ENCODE results near the gene KCNT1.
"Not testable (repeated sequence)": the region's sequence is repeated elsewhere in the genome, so short reads cannot be mapped to it uniquely, and the experiment has no call there.

The KCNT1 gene

DNA sequence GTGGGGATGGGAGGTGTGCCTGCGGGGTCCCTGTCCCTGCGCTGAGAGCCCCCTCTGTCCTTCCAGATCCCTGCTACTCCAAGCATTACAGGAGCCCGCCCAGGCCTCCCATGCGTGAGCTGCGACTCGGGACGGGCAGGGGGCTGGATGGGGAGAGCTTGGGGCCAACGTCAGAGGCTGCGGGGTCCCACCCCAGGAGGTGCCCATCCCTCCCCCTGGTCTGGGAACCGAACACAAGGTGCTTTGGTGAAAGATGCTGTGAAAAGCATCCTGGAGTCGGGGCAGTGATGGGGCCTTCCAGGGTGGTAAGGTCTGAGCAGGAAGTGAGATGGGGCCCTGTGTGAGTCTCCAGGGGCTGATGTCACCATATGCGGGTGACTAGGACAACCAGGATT is 36.2 kb upstream of the KCNT1 start:
- H3K4me1 ChIP-seq (ENCODE audit: control insufficient read depth, insufficient read depth, low read length) = no peaks in the 10 kb centered on the region
- no peak overlapping the region for H3K4me3 ChIP-seq (ENCODE audit: low read length)
- no peaks in the 10 kb centered on the region for H3K27me3 ChIP-seq (ENCODE audit: control insufficient read depth, insufficient read depth, low read length)
- H3K9ac ChIP-seq (ENCODE audit: low read length) = no peak overlapping the region
- no peaks in the 10 kb centered on the region for H3K36me3 ChIP-seq (ENCODE audit: control insufficient read depth, insufficient read depth, low read length)
- no peaks in the 10 kb centered on the region for H3K9me3 ChIP-seq (ENCODE audit: control insufficient read depth, low read length)

DNA sequence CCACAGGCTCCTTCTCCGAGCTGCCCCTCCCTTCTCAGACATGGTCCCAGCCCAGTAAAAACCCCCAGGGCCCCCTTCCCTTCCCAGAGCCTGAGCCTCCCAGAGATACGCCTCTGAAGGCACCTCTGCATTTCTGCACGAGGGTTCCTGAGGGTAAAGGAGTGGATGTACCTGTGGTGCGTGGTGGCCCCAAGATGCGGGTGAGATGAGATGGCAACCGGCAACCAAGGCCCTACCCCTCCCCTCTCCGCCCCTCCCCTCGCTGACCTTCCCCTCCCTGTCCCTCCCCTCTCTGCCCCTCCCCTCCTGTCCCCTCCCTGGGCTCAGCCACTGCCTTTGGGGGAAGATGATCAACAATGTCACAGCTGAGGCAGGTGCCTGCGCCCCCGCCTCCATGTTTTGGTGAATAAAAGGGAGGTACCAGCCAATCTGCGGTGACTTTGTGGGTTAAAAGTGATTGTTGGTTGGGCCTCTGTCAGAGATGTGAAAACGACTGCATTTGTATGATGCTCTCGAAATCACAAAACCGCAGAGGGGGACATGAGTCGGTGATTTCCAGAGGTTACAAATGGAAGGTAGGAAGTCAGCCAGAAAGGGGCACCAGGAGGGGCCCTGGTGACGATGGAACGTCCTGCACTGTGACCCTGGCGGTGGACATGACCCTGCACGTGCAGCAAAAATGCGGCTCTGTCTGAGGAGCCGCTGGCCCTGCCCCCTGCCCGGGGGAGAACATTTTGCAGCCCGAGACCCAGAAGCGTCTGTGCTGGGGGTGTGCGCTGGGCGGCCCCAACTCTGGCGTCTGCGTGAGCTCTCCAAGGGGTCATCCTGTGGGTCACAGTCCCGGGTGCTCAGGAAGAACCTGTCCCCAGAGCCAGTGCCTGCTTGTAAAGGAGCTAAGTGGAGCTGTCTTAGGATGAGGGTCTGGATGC is 35.2 kb upstream of the KCNT1 start:
- H3K9ac ChIP-seq (ENCODE audit: low read length) = no peak overlapping the region
- no peak overlapping the region for H3K4me3 ChIP-seq (ENCODE audit: low read length)
- no peaks in the 10 kb centered on the region for H3K9me3 ChIP-seq (ENCODE audit: control insufficient read depth, low read length)
- H3K36me3 ChIP-seq (ENCODE audit: control insufficient read depth, insufficient read depth, low read length) = no peaks in the 10 kb centered on the region
- H3K4me1 ChIP-seq (ENCODE audit: control insufficient read depth, insufficient read depth, low read length) = no peaks in the 10 kb centered on the region
- no peaks in the 10 kb centered on the region for H3K27me3 ChIP-seq (ENCODE audit: control insufficient read depth, insufficient read depth, low read length)

DNA sequence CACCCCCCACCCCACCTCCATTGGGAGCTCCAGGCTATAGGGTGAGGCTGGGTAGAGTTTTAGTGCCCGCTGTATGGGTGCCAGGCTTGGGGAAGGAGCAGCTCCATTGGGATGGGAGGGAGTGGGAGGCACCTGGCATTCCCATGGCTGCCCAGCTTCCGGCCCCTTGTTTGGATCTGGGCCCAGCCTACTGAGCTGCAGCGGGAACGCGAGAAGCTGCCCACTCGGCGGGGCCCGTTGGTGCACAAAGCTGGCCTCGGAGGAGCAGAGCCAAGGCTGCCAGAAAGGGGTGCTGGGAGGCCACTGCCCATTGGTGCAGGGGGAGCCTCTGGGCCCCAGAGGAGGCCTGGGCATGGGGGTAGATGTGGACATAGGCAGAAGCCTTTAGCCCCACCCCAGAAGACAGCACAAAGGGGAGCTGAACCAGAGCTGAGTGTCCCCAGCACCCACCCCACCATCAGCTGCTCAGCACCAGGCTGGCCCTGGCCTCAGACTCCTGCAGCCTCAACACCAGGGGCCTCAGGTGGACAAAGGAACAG is 34.5 kb upstream of the KCNT1 start:
- H3K4me1 ChIP-seq (ENCODE audit: control insufficient read depth, insufficient read depth, low read length) = no peaks in the 10 kb centered on the region
- no peak overlapping the region for H3K9ac ChIP-seq (ENCODE audit: low read length)
- no peaks in the 10 kb centered on the region for H3K27me3 ChIP-seq (ENCODE audit: control insufficient read depth, insufficient read depth, low read length)
- no peaks in the 10 kb centered on the region for H3K9me3 ChIP-seq (ENCODE audit: control insufficient read depth, low read length)
- no peaks in the 10 kb centered on the region for H3K36me3 ChIP-seq (ENCODE audit: control insufficient read depth, insufficient read depth, low read length)
- no peak overlapping the region for H3K4me3 ChIP-seq (ENCODE audit: low read length)

DNA sequence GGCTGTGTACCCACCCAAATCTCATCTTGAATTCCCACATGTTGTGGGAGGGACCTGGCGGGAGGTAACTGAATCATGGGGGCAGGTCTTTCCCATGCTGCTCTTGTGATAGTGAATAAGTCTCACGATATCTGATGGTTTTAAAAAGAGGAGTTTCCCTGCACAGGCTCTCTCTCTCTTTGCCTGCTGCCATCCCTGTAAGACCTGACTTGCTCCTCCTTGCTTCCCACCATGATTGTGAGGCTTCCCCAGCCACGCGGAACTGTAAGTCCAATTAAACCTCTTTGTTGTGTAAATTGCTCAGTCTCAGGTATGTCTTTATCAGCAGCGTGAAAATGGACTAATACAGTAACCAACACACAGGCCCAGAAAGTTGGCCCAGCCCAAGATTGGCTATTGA is 33.0 kb upstream of the KCNT1 start:
- not testable (repeated sequence) for H3K4me1 ChIP-seq (ENCODE audit: control insufficient read depth, insufficient read depth, low read length); H3K9me3 ChIP-seq (ENCODE audit: control insufficient read depth, low read length); H3K4me3 ChIP-seq (ENCODE audit: low read length); H3K27me3 ChIP-seq (ENCODE audit: control insufficient read depth, insufficient read depth, low read length); H3K9ac ChIP-seq (ENCODE audit: low read length); H3K36me3 ChIP-seq (ENCODE audit: control insufficient read depth, insufficient read depth, low read length)

DNA sequence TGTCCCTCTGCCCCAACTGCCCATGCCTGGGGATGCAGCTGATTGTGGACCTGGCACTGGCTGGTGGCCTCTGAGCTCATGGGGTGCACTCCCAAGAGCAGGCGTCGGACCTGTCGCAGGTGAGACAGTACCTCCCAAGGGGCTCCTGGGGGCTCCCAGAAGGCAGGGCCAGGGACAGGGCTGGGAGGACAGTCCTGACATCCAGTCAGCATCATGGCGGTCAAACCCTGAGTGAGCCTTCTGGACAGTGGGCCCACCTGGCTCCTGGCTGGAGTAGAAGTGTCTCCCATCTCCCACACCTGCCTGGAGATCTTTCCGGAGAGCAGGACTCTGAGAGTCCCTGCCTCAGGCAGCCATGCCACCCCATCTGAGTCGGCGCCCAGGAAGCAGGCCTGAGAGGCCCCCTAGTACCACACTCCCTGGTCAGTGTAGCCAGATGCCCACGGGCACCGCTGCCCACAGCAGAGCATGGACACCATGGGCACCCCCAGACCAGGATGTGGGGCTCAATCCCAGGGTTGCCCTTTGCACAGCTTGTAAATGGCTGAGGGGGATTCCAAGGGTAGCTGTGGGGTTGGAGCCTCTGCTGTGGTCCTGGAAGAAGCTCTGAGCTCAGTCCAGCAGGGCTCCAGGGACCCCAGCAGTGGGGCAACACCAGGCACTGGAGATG is 32.2 kb upstream of the KCNT1 start:
- Histone ChIP-seq H3K4me1 (ENCODE audit: control insufficient read depth, insufficient read depth, low read length) (no peaks in the 10 kb centered on the region), H3K9ac (ENCODE audit: low read length) (no peak overlapping the region), H3K9me3 (ENCODE audit: control insufficient read depth, low read length) (no peaks in the 10 kb centered on the region), H3K27me3 (ENCODE audit: control insufficient read depth, insufficient read depth, low read length) (no peaks in the 10 kb centered on the region), H3K36me3 (ENCODE audit: control insufficient read depth, insufficient read depth, low read length) (no peaks in the 10 kb centered on the region), H3K4me3 (ENCODE audit: low read length) (no peak overlapping the region)

DNA sequence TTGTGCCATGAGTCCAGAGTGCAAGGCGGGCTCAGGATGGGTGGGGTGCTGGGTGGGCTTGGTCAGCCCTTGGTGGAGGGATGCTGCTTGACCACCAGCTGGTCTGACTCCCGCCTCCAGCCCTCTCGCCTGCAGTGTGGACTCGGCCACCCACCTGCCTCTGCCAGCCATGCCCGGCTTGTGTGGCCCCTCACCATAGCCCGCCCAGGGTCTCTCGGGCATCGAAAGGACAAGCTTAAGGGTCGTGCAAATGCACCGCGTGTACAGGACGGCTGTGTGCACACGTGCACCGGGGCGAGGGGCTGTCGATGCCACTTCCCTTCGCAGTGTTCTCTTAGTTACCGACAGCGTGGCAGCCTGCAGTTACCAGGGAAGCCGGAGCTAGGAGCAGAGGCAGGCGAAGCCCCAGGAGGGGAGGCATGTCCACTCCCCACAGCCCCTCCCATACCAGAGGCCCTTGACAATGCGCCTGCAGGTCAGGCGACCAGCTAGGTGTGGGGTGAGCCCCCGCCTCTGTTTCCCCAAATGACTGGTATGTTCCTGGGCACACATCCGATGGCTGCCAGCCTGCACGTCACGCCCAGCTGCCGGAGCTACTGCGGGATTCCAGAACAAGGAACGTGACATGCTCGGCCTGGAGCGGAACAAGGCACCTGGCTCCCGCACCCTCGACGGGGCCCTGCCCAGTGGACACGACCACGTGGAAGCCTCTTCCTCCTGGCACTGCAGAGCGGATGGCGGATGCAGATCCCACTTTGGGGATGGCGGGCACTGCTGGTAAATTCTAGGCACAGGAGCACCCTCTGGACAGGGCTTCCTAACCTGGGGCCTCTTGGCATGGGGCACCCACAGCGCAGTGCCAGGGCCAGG is 31.0 kb upstream of the KCNT1 start:
- Histone ChIP-seq H3K9ac (ENCODE audit: low read length) (no peak overlapping the region), H3K36me3 (ENCODE audit: control insufficient read depth, insufficient read depth, low read length) (no peaks in the 10 kb centered on the region), H3K9me3 (ENCODE audit: control insufficient read depth, low read length) (no peaks in the 10 kb centered on the region), H3K4me1 (ENCODE audit: control insufficient read depth, insufficient read depth, low read length) (no peaks in the 10 kb centered on the region), H3K4me3 (ENCODE audit: low read length) (no peak overlapping the region), H3K27me3 (ENCODE audit: control insufficient read depth, insufficient read depth, low read length) (no peaks in the 10 kb centered on the region)

DNA sequence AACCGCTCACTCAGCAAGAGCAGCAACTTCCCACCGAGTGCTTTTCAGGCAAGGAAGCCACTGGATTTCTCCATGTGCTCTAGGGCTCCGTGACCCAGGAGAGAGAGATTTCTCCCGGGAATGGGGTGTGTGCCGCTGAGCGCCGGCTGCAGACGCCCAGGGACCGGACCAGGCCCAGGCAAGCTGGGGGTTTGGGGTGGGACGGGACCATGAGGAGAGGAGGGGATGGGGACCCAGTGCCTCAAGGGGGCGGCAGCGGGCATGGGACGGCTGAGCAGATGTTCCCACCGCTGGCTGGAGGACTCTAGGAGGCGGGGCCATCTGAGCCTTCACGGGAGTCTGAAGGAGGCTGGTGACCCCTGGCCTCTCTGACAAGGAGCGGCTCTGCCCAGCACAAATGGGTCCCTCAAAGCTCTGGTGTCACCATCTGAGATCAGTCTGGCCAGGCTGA is 30.4 kb upstream of the KCNT1 start:
- no peak overlapping the region for H3K9ac ChIP-seq (ENCODE audit: low read length)
- H3K9me3 ChIP-seq (ENCODE audit: control insufficient read depth, low read length) = no peaks in the 10 kb centered on the region
- H3K4me3 ChIP-seq (ENCODE audit: low read length) = no peak overlapping the region
- no peaks in the 10 kb centered on the region for H3K27me3 ChIP-seq (ENCODE audit: control insufficient read depth, insufficient read depth, low read length)
- H3K36me3 ChIP-seq (ENCODE audit: control insufficient read depth, insufficient read depth, low read length) = no peaks in the 10 kb centered on the region
- no peaks in the 10 kb centered on the region for H3K4me1 ChIP-seq (ENCODE audit: control insufficient read depth, insufficient read depth, low read length)

DNA sequence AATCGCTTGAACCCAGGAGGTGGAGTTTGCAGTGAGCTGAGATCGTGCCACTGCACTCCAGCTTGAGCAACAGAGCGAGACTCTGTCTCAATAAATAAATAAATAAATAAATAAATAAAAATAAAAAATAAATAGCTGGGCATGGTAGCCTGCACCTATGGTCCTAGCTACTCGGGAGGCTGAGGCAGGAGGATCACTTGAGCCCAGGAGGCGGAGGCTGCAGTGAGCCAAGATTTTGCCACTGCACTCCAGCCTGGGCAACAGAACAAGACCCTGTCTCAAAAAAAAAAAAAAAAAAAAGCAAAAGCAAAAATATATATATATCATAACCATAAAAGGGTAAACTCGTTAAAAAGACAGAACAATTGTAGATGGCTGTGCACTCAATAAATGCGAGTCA is 29.2 kb upstream of the KCNT1 start:
- H3K27me3 ChIP-seq (ENCODE audit: control insufficient read depth, insufficient read depth, low read length); H3K9me3 ChIP-seq (ENCODE audit: control insufficient read depth, low read length); H3K36me3 ChIP-seq (ENCODE audit: control insufficient read depth, insufficient read depth, low read length); H3K4me3 ChIP-seq (ENCODE audit: low read length); H3K9ac ChIP-seq (ENCODE audit: low read length); H3K4me1 ChIP-seq (ENCODE audit: control insufficient read depth, insufficient read depth, low read length): not testable (repeated sequence)

DNA sequence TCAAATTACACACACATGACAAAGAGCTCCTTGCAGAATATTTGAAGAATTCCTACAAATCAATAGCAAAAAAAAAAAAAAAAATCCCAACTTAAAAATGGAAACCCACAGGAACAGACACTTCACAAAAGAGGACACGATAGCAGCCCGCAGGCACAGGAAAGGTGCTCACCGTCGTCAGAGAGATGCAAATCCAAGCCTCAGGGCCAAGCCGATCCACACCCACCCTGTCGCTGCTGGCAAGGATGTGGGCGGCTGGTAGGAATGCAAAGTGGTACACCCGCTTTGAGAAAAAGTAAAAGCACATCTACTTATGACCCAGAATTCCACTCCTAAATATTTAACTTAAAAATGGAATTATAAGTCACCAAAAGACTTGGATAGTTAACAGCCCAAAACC is 28.0 kb upstream of the KCNT1 start:
- Histone ChIP-seq H3K36me3 (ENCODE audit: control insufficient read depth, insufficient read depth, low read length) (no peaks in the 10 kb centered on the region), H3K27me3 (ENCODE audit: control insufficient read depth, insufficient read depth, low read length) (no peaks in the 10 kb centered on the region), H3K9me3 (ENCODE audit: control insufficient read depth, low read length) (no peaks in the 10 kb centered on the region), H3K9ac (ENCODE audit: low read length) (no peak overlapping the region), H3K4me1 (ENCODE audit: control insufficient read depth, insufficient read depth, low read length) (no peaks in the 10 kb centered on the region), H3K4me3 (ENCODE audit: low read length) (no peak overlapping the region)

DNA sequence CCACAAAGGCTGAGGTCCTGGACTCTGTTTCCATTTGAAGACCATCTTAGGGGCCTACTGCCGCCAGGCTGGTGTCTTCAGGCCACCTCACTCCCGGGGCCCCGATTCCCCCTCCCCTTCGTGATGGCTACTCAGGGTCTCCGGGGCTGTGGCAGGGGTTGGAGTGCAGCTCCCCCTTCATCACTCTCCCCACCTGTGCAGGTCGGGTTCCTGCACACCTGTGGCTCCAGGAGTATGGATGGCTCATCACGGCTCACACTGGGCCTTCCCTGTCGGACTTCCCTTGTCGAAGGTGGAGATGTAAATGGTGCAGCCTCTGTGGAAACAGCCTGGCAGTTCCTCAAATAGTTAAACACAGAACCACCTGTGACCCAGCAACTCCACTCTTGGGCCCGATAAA is 27.0 kb upstream of the KCNT1 start:
- H3K4me1 ChIP-seq (ENCODE audit: control insufficient read depth, insufficient read depth, low read length) = no peaks in the 10 kb centered on the region
- no peak overlapping the region for H3K4me3 ChIP-seq (ENCODE audit: low read length)
- H3K9me3 ChIP-seq (ENCODE audit: control insufficient read depth, low read length) = no peaks in the 10 kb centered on the region
- H3K27me3 ChIP-seq (ENCODE audit: control insufficient read depth, insufficient read depth, low read length) = no peaks in the 10 kb centered on the region
- H3K36me3 ChIP-seq (ENCODE audit: control insufficient read depth, insufficient read depth, low read length) = no peaks in the 10 kb centered on the region
- no peak overlapping the region for H3K9ac ChIP-seq (ENCODE audit: low read length)

DNA sequence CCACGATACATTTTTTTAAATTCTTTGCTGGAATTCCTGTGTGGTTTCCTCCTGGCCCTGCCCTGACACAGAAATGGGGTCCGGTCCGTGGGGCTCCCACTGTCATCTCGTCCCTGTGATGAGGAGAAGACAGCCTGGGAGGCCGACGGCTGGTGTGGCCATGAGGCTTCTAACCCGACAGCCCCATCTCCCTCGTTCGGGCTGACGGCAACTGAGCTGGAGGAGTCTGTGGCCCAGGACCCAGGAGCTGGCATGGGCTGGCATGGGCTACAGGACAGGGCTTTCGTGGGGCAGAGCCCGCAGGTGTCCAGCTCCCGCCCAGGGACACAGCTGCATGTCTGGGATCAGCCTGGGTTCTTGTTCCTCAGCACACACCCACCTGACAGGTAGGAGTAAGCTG is 25.1 kb upstream of the KCNT1 start:
- no peaks in the 10 kb centered on the region for H3K27me3 ChIP-seq (ENCODE audit: control insufficient read depth, insufficient read depth, low read length)
- H3K36me3 ChIP-seq (ENCODE audit: control insufficient read depth, insufficient read depth, low read length) = no peaks in the 10 kb centered on the region
- no peaks in the 10 kb centered on the region for H3K9me3 ChIP-seq (ENCODE audit: control insufficient read depth, low read length)
- no peak overlapping the region for H3K9ac ChIP-seq (ENCODE audit: low read length)
- H3K4me3 ChIP-seq (ENCODE audit: low read length) = no peak overlapping the region
- no peaks in the 10 kb centered on the region for H3K4me1 ChIP-seq (ENCODE audit: control insufficient read depth, insufficient read depth, low read length)

Data from mucosa of stomach (tissue), 1 donor.